ENCODE data around the gene SUN3.

Gene SUN3

GRCh38 chr7:47979832-47980181 is 49.1 kb downstream of the SUN3 start:
- in situ Hi-C loops (cut with MboI; ENCODE audit: low sequenced_read_pairs) = loop anchor here (10.0 kb wide), 1 partner anchor 115 kb away; no protein-coding TSS in a partner anchor

- in situ Hi-C loops (cut with MboI; ENCODE audit: low sequenced_read_pairs) = no loop called here
Measured at GRCh38 chr7:47979145-47979831, 49.6 kb downstream of the SUN3 start, which contains the start of gene HUS1. Gene HUS1, minus strand, starts transcription at chr7:47979615. Its CDS starts 96 bp downstream, at chr7:47979519.

- in situ Hi-C loops (cut with MboI; ENCODE audit: low sequenced_read_pairs) = no loop called here
Measured at GRCh38 chr7:47978790-47979144, 50.1 kb downstream of the SUN3 start.

- in situ Hi-C loops (cut with MboI; ENCODE audit: low sequenced_read_pairs) = no loop called here
Measured at GRCh38 chr7:47973739-47974138, 55.2 kb downstream of the SUN3 start.

GRCh38 chr7:47970761-47971160 is 58.1 kb downstream of the SUN3 start:
- in situ Hi-C loops (cut with MboI; ENCODE audit: low sequenced_read_pairs) = no loop called here

GRCh38 chr7:47968847-47969774 is 59.8 kb downstream of the SUN3 start:
- in situ Hi-C loops (cut with MboI; ENCODE audit: low sequenced_read_pairs) = no loop called here

- in situ Hi-C loops (cut with MboI; ENCODE audit: low sequenced_read_pairs) = no loop called here
Measured at GRCh38 chr7:47967708-47968107, 61.2 kb downstream of the SUN3 start.

GRCh38 chr7:47967123-47967522 is 61.8 kb downstream of the SUN3 start:
- in situ Hi-C loops (cut with MboI; ENCODE audit: low sequenced_read_pairs) = no loop called here

GRCh38 chr7:47965456-47965855 is 63.5 kb downstream of the SUN3 start:
- in situ Hi-C loops (cut with MboI; ENCODE audit: low sequenced_read_pairs) = no loop called here

GRCh38 chr7:47962262-47962661 is 66.6 kb downstream of the SUN3 start:
- in situ Hi-C loops (cut with MboI; ENCODE audit: low sequenced_read_pairs) = no loop called here

- in situ Hi-C loops (cut with MboI; ENCODE audit: low sequenced_read_pairs) = no loop called here
Measured at GRCh38 chr7:47957156-47957555, 71.8 kb downstream of the SUN3 start.

- in situ Hi-C loops (cut with MboI; ENCODE audit: low sequenced_read_pairs) = no loop called here
Measured at GRCh38 chr7:47956220-47956619, 72.7 kb downstream of the SUN3 start.

- in situ Hi-C loops (cut with MboI; ENCODE audit: low sequenced_read_pairs) = no loop called here
Measured at GRCh38 chr7:47954231-47954911, 74.5 kb downstream of the SUN3 start.

- in situ Hi-C loops (cut with MboI; ENCODE audit: low sequenced_read_pairs) = no loop called here
Measured at GRCh38 chr7:47953822-47954221, 75.1 kb downstream of the SUN3 start.

- in situ Hi-C loops (cut with MboI; ENCODE audit: low sequenced_read_pairs) = no loop called here
Measured at GRCh38 chr7:47952224-47952623, 76.7 kb downstream of the SUN3 start.

- in situ Hi-C loops (cut with MboI; ENCODE audit: low sequenced_read_pairs) = no loop called here
Measured at GRCh38 chr7:47951374-47951773, 77.5 kb downstream of the SUN3 start.

GRCh38 chr7:47950714-47951113 is 78.2 kb downstream of the SUN3 start:
- in situ Hi-C loops (cut with MboI; ENCODE audit: low sequenced_read_pairs) = no loop called here

- in situ Hi-C loops (cut with MboI; ENCODE audit: low sequenced_read_pairs) = loop anchor here (10.0 kb wide), 1 partner anchor 165 kb away; no protein-coding TSS in a partner anchor
Measured at GRCh38 chr7:47949703-47950102, 79.2 kb downstream of the SUN3 start.

- in situ Hi-C loops (cut with MboI; ENCODE audit: low sequenced_read_pairs) = loop anchor here (10.0 kb wide), 1 partner anchor 167 kb away; no protein-coding TSS in a partner anchor
Measured at GRCh38 chr7:47948141-47948790, 80.6 kb downstream of the SUN3 start, which contains the start of gene PKD1L1. Gene PKD1L1, minus strand, starts transcription at chr7:47948466. Its CDS starts 26 bp downstream, at chr7:47948440.

GRCh38 chr7:47947355-47947749 is 81.6 kb downstream of the SUN3 start:
- in situ Hi-C loops (cut with MboI; ENCODE audit: low sequenced_read_pairs) = loop anchor here (10.0 kb wide), 1 partner anchor 167 kb away; no protein-coding TSS in a partner anchor
